Right atrium auricular region (tissue), 2 donors: Measurements from ENCODE around the gene COL2A1. TPM values are rescaled to one million over a fixed set of nuclear protein-coding genes. Genes with fewer than 3 reads are reported as not detected.
A peak's percentile ranks its signal among the peaks of the same experiment; 100 is the strongest.

Source experiments
- DNase-seq: peaks from one replicate; pipeline ENCODE4 v3.0.0-alpha.2; 2019; ENCODE audit warnings: low spot score
- H3K27ac ChIP-seq, 2 donors: fragments of 200-600 bp; sonication (generic); 1 replicate in 1 of 2; 2 replicates in 1 of 2; pipeline ENCODE4 v1.5.1; 2016 to 2019
- H3K27me3 ChIP-seq, 2 donors: fragments of 200-600 bp; sonication (generic); one replicate each; pipeline versions ENCODE4 v1.5.1 to v1.6.0; 2017 to 2019
- H3K36me3 ChIP-seq: fragments of 200-600 bp; sonication (generic); one replicate; pipeline ENCODE4 v1.5.1; 2016
- H3K4me1 ChIP-seq, 2 donors: fragments of 200-600 bp; sonication (generic); one replicate each; pipeline versions ENCODE4 v1.5.1 to v1.6.0; 2017 to 2019
- H3K4me3 ChIP-seq, 2 donors: fragments of 200-600 bp; sonication (generic); 1 replicate in 1 of 2; 2 replicates in 1 of 2; pipeline ENCODE4 v1.5.1; 2017 to 2019; ENCODE audit warnings: mild to moderate bottlenecking in 1 of 2, moderate library complexity in 1 of 2
- H3K9me3 ChIP-seq, 2 donors: fragments of 200-600 bp; sonication (generic); one replicate each; pipeline ENCODE4 v1.5.1; 2019
- total RNA-seq, 2 donors: library from RNA; depleted of rRNA; stranded (reverse); fragments of >200 nt; gene quantifications; one replicate each; pipeline ENCODE4 v1.1.0, GENCODE V29; 2016
- TF ChIP-seq, protein P1 (sequence below), 2 donors: fragments of 200-600 bp; sonication (generic); IDR thresholded peaks; one replicate each; pipeline ENCODE4 v1.5.1; 2019; ENCODE audit warnings: antibody characterized with exemption in 2 of 2

Gene COL2A1
- total RNA-seq, 2 donors from 2014 or later: not detected

DNA sequence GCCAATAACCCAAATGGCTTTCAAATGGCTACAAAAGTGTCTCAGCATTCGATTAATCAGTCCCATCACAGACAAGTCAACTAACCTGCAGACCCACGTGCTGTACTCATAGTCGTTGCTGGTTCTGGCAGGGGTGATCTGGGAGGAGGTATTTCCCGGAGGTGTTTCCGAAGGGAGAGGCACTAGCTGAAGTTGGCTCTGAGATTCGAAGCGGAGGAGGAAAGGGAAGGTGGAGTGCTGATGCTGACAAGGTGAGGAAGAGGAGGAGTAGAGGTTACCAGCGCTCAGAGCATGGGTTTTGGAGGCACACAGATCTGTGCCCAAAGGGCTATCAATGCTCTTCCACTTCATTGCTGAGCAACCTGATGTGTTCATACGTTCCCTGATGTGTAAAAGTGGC is 20.5 kb upstream of the COL2A1 start:
- Histone ChIP-seq H3K4me3 (no peak overlapping the region), H3K27me3 (no peaks in the 10 kb centered on the region), H3K27ac (no peak overlapping the region), H3K36me3 (no peaks in the 10 kb centered on the region), H3K4me1 (peaks cover 0 to 21% of the 10 kb centered on the region in 2 donors), H3K9me3 (no peaks in the 10 kb centered on the region)
- TF ChIP-seq, protein P1, sequence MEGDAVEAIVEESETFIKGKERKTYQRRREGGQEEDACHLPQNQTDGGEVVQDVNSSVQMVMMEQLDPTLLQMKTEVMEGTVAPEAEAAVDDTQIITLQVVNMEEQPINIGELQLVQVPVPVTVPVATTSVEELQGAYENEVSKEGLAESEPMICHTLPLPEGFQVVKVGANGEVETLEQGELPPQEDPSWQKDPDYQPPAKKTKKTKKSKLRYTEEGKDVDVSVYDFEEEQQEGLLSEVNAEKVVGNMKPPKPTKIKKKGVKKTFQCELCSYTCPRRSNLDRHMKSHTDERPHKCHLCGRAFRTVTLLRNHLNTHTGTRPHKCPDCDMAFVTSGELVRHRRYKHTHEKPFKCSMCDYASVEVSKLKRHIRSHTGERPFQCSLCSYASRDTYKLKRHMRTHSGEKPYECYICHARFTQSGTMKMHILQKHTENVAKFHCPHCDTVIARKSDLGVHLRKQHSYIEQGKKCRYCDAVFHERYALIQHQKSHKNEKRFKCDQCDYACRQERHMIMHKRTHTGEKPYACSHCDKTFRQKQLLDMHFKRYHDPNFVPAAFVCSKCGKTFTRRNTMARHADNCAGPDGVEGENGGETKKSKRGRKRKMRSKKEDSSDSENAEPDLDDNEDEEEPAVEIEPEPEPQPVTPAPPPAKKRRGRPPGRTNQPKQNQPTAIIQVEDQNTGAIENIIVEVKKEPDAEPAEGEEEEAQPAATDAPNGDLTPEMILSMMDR (IDR thresholded peaks at IDR 0.05): no peak
- DNase-seq: no peak

DNA sequence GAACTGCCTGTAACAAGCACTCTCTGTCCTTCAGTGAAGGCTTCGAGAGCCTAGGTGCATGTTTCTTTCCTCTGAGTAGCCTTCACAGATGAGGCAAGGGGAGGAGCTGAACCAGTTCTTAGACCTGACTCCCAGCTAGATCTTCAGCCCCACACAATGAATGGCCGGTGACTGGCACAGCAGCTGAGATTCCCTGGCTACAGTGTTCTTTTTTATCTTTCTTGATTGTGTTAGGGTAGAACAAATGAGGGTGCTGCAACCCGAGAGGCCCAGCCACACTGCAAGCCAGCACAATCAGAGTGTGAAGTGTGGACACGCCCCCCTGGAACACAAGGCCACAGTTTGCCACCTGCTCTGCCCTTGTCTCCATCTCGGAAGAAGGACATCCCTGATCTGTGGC is 19.1 kb upstream of the COL2A1 start:
- Histone ChIP-seq H3K4me1 (peaks cover 0 to 15% of the 10 kb centered on the region in 2 donors), H3K36me3 (no peaks in the 10 kb centered on the region), H3K9me3 (no peaks in the 10 kb centered on the region), H3K4me3 (no peak overlapping the region), H3K27me3 (no peaks in the 10 kb centered on the region), H3K27ac (peak overlapping the region in 1 of 2 donors; percentile 5)
- no peak for DNase-seq
- TF ChIP-seq, protein P1 (IDR thresholded peaks at IDR 0.05): no peak

DNA sequence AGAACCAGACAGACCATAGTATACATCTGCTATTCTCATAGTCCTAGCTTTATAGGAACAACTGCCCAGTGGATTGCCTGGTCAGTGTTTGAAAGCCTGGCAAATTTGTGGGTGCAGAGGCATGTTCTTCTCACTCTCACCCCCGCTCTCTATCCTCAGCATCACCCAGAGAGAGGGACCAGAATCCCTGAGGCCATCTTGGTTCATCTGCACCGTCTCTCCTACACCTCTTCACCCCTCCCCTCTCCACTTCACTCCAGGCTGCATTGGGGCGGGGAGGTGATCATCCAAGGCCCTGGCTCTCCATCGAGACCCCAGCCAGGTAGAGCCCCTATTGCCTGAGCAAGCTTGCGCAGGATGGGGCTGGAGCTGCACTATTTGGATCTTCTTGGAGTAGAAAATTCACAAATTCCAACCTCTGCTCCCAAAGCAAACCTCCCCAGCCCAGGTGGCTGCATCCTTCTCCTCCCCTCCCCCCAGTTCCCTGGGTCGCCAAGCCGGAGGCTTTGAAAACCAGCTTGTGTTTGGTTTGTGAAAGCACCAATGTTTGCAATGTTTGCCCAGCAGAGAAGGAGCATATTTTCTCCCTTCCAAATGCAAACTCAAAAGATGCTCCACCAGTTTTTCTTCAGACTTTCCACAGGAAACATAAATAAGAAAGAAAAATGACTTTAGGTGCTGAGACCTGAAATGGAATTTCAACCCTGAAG is 18.6 kb upstream of the COL2A1 start:
- H3K36me3 ChIP-seq: no peaks in the 10 kb centered on the region
- no peaks in the 10 kb centered on the region for H3K9me3 ChIP-seq
- H3K4me3 ChIP-seq: no peak overlapping the region
- no peak for DNase-seq
- H3K27ac ChIP-seq: peak overlapping the region in 1 of 2 donors; percentile 5
- no peaks in the 10 kb centered on the region for H3K27me3 ChIP-seq
- TF ChIP-seq, protein P1 (IDR thresholded peaks at IDR 0.05): no peak
- H3K4me1 ChIP-seq: peaks cover 0 to 15% of the 10 kb centered on the region in 2 donors

DNA sequence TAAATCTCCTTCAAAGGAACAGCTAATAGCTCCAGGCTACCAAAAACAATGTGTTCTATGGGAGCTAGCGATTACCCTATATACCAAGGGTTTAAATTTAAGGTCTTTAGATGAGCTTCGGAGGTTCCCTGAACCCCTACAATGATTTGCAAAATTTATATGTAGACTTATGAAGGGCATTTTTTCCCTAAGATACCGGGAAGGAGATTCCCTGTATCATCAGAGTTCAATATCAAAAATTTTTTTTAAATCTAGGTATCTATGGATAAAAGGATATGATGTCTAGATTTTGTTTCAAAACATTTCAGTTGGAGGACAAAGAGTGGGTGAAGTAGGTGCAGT is 17.9 kb upstream of the COL2A1 start:
- Histone ChIP-seq H3K27me3 (no peaks in the 10 kb centered on the region), H3K4me1 (peaks cover 0 to 15% of the 10 kb centered on the region in 2 donors), H3K4me3 (no peak overlapping the region), H3K27ac (no peak overlapping the region), H3K36me3 (no peaks in the 10 kb centered on the region), H3K9me3 (no peaks in the 10 kb centered on the region)
- DNase-seq: no peak
- TF ChIP-seq, protein P1 (IDR thresholded peaks at IDR 0.05): no peak

DNA sequence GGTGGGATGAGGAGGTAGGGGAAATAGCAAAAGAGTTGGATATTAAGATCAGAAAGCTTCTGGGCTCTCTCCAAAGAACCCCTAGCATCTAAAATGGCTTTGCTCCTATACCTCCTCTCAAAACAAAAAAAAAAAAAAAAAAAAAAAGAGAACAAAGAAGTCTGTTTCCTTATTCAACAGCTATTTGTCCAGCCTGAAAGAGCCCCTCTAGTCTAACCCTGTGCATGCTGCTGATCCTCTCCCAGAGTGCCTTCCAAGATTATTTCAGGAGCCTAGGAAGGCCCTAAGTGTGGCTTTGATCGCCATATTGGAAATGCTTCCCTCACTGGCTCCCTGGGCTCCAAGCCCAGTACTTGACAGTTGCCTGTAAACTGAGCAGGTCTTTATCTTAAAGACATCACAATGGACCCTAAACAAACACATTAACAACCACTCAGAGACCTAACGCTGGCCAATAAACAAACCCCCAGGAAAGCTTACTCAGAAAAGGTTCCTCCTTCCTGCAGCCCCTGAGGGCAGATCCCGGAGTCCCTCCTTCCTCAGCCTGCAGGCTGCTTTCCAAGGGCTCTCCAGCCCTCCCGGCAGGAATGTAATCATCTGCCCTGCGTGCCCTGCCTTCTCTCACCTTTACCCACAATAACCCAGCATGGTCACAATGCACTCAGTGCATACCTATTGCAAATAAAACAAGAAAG is 17.4 kb upstream of the COL2A1 start:
- TF ChIP-seq, protein P1 (IDR thresholded peaks at IDR 0.05): no peak
- Histone ChIP-seq H3K4me1 (peaks cover 0 to 15% of the 10 kb centered on the region in 2 donors), H3K27me3 (no peaks in the 10 kb centered on the region), H3K36me3 (no peaks in the 10 kb centered on the region), H3K4me3 (no peak overlapping the region), H3K27ac (no peak overlapping the region), H3K9me3 (no peaks in the 10 kb centered on the region)
- no peak for DNase-seq
